Vagina (tissue), 2 donors: ENCODE measurements around the gene QKI. TPM values are rescaled to one million over a fixed set of nuclear protein-coding genes. Genes with fewer than 3 reads are reported as not detected.
"Not testable (repeated sequence)": the region's sequence is repeated elsewhere in the genome, so short reads cannot be mapped to it uniquely, and the experiment has no call there.

Source experiments
- DNase-seq, 2 donors: peaks; one replicate each; pipeline ENCODE4 v3.0.0-alpha.2; 2017; ENCODE audit errors: extremely low spot score in 2 of 2
- H3K27ac ChIP-seq: fragments of 200-600 bp; sonication (generic); one replicate; pipeline ENCODE4 v1.5.1; 2019
- H3K27me3 ChIP-seq: fragments of 200-600 bp; sonication (generic); one replicate; pipeline ENCODE4 v1.5.1; 2019
- H3K36me3 ChIP-seq, 2 donors: fragments of 200-600 bp; sonication (generic); one replicate each; pipeline ENCODE4 v1.5.1; 2017 to 2019
- H3K4me1 ChIP-seq: fragments of 200-600 bp; sonication (generic); one replicate; pipeline ENCODE4 v1.5.1; 2019
- H3K4me3 ChIP-seq, 2 donors: fragments of 200-600 bp; sonication (generic); 1 replicate in 1 of 2; 2 replicates in 1 of 2; pipeline ENCODE4 v1.5.1; 2016 to 2019
- H3K9me3 ChIP-seq: fragments of 200-600 bp; sonication (generic); one replicate; pipeline ENCODE4 v1.5.1; 2019
- CTCF ChIP-seq, 3 experiments: fragments of 450-650 bp in 2 of 3; fragments of 200-600 bp in 1 of 3; sonication (generic) in 1 of 3; IDR thresholded peaks; one replicate each; pipeline ENCODE4 v1.5.1; 2017 to 2019; ENCODE audit warnings: antibody characterized with exemption in 3 of 3, mild to moderate bottlenecking in 2 of 3, moderate library complexity in 2 of 3
- POLR2A ChIP-seq, 2 donors: fragments of 450-650 bp; IDR thresholded peaks; one replicate each; pipeline ENCODE4 v1.6.1; 2017; ENCODE audit warnings: antibody characterized with exemption in 2 of 2, mild to moderate bottlenecking in 2 of 2, moderate library complexity in 2 of 2
- POLR2AphosphoS5 ChIP-seq, 2 donors: sonication (generic); formaldehyde crosslinking; IDR thresholded peaks; one replicate each; pipeline ENCODE4 v1.9.0; 2017; ENCODE audit warnings: antibody characterized with exemption in 2 of 2, mild to moderate bottlenecking in 2 of 2, low read depth in 1 of 2; ENCODE audit not compliant: insufficient read depth in 1 of 2
- intact Hi-C: fragments of 100-400 bp; cut with DNase I; formaldehyde crosslinking; loops from one replicate; pipeline ENCODE4 v1.15.1; 2023
- total RNA-seq: library from RNA; depleted of rRNA; stranded (reverse); fragments of >200 nt; gene quantifications from one replicate; pipeline ENCODE4 v1.2.3, GENCODE V29; 2016

QKI gene
- total RNA-seq, 1 donor from 2014 or later, result 142 TPM

DNA sequence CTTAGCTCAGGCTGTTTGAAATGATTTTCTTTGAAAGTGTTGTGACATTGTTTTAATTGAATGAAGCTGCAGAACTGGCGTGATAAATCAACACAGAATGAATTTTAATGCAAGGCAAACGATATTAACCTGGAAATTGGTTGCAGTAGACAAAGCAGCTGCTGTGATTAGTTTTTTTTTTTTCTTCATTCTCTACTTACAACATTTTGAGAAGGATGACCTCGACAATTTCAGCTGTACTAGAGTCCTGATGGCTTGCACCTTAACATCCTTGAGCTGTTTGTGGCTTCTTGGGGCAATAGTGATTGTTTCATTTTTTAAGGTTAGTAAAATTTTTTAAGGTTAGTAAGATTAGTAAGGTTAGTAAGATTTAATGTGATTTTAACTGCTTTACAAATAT lies 54.2 kb downstream of the QKI start:
- Histone ChIP-seq H3K27ac (no peak overlapping the region), H3K36me3 (peaks cover 0 to 11% of the 10 kb centered on the region in 2 donors), H3K4me3 (no peak overlapping the region), H3K4me1 (peaks cover 22% of the 10 kb centered on the region), H3K27me3 (no peaks in the 10 kb centered on the region), H3K9me3 (no peaks in the 10 kb centered on the region)
- DNase-seq, result no peak
- intact Hi-C loops, result no loop called here
- no peak for TF ChIP-seq POLR2AphosphoS5 (IDR thresholded peaks at IDR 0.05; ENCODE audit: insufficient read depth in 1 of 2, low read depth in 1 of 2)
- no peak for TF ChIP-seq CTCF (IDR thresholded peaks at IDR 0.05)
- TF ChIP-seq POLR2A (IDR thresholded peaks at IDR 0.05), result no peak

DNA sequence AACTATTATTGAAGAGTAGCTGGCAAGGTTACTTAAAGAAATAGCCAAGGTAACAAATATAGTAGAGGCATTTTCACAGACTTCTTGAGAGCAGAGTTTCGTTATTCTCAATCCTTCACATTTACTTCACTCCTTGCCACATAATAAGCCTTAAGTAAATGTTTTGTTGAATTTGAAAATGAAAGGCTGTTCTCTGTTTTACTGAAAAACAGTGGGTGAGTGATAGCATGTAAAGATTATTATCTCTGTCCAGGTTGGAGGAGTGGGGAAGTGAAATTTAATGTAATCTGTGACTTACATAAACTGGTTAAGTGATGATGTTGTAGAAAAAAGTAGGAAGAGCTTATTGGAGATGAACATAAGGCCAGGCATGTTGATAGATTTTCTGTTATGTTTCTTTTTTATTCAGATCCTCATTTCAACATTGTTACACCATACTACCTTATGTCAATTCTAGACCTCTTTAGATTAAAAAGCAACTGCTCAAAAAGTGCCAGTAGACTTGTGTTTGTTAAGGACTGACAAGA lies 55.0 kb downstream of the QKI start:
- Histone ChIP-seq H3K4me1 (peaks cover 22% of the 10 kb centered on the region), H3K9me3 (no peaks in the 10 kb centered on the region), H3K27me3 (no peaks in the 10 kb centered on the region), H3K4me3 (no peak overlapping the region), H3K27ac (no peak overlapping the region), H3K36me3 (peaks cover 0 to 11% of the 10 kb centered on the region in 2 donors)
- no peak for DNase-seq
- intact Hi-C loops, result no loop called here
- TF ChIP-seq POLR2A (IDR thresholded peaks at IDR 0.05) (no peak), CTCF (IDR thresholded peaks at IDR 0.05) (no peak), POLR2AphosphoS5 (IDR thresholded peaks at IDR 0.05; ENCODE audit: insufficient read depth in 1 of 2, low read depth in 1 of 2) (no peak)

DNA sequence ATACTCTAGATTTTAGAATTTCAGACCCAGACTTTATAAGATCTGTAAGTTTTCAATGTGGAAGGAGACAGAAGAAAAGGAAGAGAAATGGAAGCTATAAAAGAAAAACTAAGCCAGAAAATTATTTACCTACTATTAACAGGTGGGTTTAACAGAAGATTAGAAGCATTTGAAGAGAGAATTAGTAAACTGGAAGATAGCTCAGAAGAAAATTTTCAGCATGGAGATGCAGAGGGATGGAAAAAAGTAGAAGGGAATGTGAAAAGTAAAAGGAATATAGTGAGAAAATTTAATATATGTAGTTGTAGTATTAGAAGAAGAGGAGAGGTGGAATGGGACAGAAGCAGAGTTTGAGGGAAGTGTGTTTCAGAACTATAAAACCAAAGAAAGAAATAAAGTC lies 56.1 kb downstream of the QKI start:
- no peak overlapping the region for H3K4me3 ChIP-seq
- H3K9me3 ChIP-seq, result no peaks in the 10 kb centered on the region
- H3K27me3 ChIP-seq, result no peaks in the 10 kb centered on the region
- DNase-seq, result no peak
- TF ChIP-seq POLR2A (IDR thresholded peaks at IDR 0.05) (no peak), POLR2AphosphoS5 (IDR thresholded peaks at IDR 0.05; ENCODE audit: insufficient read depth in 1 of 2, low read depth in 1 of 2) (no peak), CTCF (IDR thresholded peaks at IDR 0.05) (no peak)
- peaks cover 22% of the 10 kb centered on the region for H3K4me1 ChIP-seq
- H3K27ac ChIP-seq, result no peak overlapping the region
- intact Hi-C loops, result no loop called here
- peaks cover 0 to 11% of the 10 kb centered on the region in 2 donors for H3K36me3 ChIP-seq

DNA sequence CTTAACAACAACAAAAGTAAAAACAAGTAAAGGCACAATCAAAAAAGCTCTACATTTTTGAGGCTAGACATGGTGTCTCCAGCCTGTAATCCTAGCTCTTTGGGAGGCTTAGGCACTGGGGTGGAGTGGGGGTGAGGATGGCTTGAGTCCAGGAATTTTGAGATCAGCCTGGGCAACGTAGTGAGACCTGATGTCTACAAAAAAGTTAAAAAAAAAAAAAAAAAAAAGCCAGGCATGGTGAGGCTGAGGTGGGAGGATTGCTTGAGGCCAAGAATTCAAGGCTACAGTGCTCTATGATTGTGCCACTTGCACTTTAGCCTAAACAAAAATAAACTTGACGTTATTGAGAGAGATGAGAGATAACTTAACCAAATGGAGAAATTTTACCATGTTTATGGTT lies 60.1 kb downstream of the QKI start:
- H3K4me1 ChIP-seq, result peaks cover 9% of the 10 kb centered on the region
- H3K36me3 ChIP-seq, result peaks cover 0 to 14% of the 10 kb centered on the region in 2 donors
- H3K27me3 ChIP-seq, result no peaks in the 10 kb centered on the region
- TF ChIP-seq POLR2AphosphoS5 (IDR thresholded peaks at IDR 0.05; ENCODE audit: insufficient read depth in 1 of 2, low read depth in 1 of 2) (no peak), CTCF (IDR thresholded peaks at IDR 0.05) (no peak), POLR2A (IDR thresholded peaks at IDR 0.05) (no peak)
- no peak for DNase-seq
- H3K9me3 ChIP-seq, result no peaks in the 10 kb centered on the region
- intact Hi-C loops, result no loop called here
- no peak overlapping the region for H3K27ac ChIP-seq
- H3K4me3 ChIP-seq, result no peak overlapping the region

DNA sequence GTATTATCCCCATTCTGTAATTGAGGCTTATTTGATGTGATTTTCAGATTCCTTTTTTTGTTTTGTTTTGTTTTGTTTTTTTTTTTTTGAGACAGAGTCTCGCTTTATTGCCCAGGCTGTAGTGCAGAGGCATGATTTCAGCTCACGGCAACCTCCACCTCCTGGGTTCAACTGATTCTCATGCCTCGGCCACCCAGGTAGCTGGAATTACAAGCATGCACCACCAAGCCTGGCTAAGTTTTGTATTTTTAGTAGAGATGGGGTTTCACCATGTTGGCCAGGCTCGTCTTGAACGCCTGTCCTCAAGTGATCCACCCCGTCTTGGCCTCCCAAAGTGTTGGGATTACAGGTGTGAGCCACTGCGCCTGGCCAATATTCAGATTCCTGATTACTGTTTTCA lies 62.4 kb downstream of the QKI start:
- H3K36me3 ChIP-seq, H3K27me3 ChIP-seq, H3K9me3 ChIP-seq, DNase-seq, H3K27ac ChIP-seq, intact Hi-C loops, H3K4me3 ChIP-seq: not testable (repeated sequence)
- H3K4me1 ChIP-seq, result peaks cover 16% of the 10 kb centered on the region
